Calu3 (cell line): ENCODE results near the gene SKOR2. TPM values are rescaled to one million over a fixed set of nuclear protein-coding genes. Genes with fewer than 3 reads are reported as not detected.
"Not testable (repeated sequence)": the region's sequence is repeated elsewhere in the genome, so short reads cannot be mapped to it uniquely, and the experiment has no call there.

Source experiments
- BruUV-seq: library from RNA; stranded (reverse); fragments of 400-500 nt; replicated peaks from 2 replicates; lab custom pipeline; 2021; lab: Mats Ljungman, UMichigan
- CTCF ChIA-PET: fragments of 300-600 bp; sonication (Branson Sonifier 250); formaldehyde crosslinking; loops from one replicate; lab custom pipeline; 2022; ENCODE audit warnings: antibody characterized with exemption; lab: Charles Lee
- DNase-seq: peaks from one replicate; pipeline ENCODE4 v3.0.0; 2022
- H3K27ac Mint-ChIP-seq: one replicate; pipeline ENCODE4 v1.8.0; 2022; ENCODE audit warnings: mixed read lengths; ENCODE audit not compliant: unreplicated experiment
- H3K27me3 Mint-ChIP-seq: one replicate; pipeline ENCODE4 v1.8.0; 2022; ENCODE audit warnings: mixed read lengths; ENCODE audit not compliant: unreplicated experiment
- H3K36me3 Mint-ChIP-seq: one replicate; pipeline ENCODE4 v1.8.0; 2022; ENCODE audit warnings: mild to moderate bottlenecking, moderate library complexity, mixed read lengths; ENCODE audit not compliant: insufficient read depth, unreplicated experiment
- H3K4me1 Mint-ChIP-seq: one replicate; pipeline ENCODE4 v1.8.0; 2022; ENCODE audit warnings: mild to moderate bottlenecking, low read depth, mixed read lengths; ENCODE audit not compliant: unreplicated experiment
- H3K4me3 Mint-ChIP-seq: one replicate; pipeline ENCODE4 v1.8.0; 2022; ENCODE audit warnings: mild to moderate bottlenecking, low read depth, moderate library complexity, mixed read lengths; ENCODE audit not compliant: unreplicated experiment
- H3K9me3 Mint-ChIP-seq: one replicate; pipeline ENCODE4 v1.8.0; 2022; ENCODE audit warnings: low read depth, mixed read lengths; ENCODE audit not compliant: unreplicated experiment
- intact Hi-C: fragments of 100-400 bp; cut with micrococcal nuclease; formaldehyde crosslinking; loops from one replicate; pipeline ENCODE4 v1.10.0; 2022; ENCODE audit not compliant: unreplicated experiment
- total RNA-seq: library from RNA; stranded (reverse); gene quantifications from 2 replicates; pipeline ENCODE4 v1.2.3, GENCODE V29; 2022
- TF ChIP-seq, protein P1 (sequence below): fragments of 200-600 bp; IDR thresholded peaks from one replicate; pipeline ENCODE4 v1.8.0; 2022; ENCODE audit warnings: antibody characterized with exemption; ENCODE audit not compliant: unreplicated experiment

The SKOR2 gene
- total RNA-seq, 1 experiment from 2014 or later = not detected

DNA sequence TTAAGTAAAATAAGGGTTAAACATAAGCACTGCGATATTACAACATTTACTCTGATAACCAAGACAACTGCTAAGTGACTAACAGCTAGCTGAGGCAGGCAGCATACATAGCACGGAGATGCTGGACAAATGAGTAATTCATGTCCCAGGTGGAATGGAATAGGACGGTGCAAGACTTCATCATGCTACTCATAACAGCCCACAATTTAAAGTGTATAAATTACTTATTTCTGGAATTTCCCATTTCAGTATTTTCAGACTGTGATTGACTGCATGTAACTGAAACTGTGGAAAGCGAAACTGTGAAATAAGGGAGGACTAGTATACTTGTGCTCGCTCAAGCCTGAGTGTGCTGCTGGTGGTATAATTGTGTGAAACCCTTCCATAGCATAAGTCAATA lies 88.2 kb downstream of the SKOR2 start:
- H3K36me3 Mint-ChIP-seq = no peaks in the 10 kb centered on the region
- TF ChIP-seq, protein P1, sequence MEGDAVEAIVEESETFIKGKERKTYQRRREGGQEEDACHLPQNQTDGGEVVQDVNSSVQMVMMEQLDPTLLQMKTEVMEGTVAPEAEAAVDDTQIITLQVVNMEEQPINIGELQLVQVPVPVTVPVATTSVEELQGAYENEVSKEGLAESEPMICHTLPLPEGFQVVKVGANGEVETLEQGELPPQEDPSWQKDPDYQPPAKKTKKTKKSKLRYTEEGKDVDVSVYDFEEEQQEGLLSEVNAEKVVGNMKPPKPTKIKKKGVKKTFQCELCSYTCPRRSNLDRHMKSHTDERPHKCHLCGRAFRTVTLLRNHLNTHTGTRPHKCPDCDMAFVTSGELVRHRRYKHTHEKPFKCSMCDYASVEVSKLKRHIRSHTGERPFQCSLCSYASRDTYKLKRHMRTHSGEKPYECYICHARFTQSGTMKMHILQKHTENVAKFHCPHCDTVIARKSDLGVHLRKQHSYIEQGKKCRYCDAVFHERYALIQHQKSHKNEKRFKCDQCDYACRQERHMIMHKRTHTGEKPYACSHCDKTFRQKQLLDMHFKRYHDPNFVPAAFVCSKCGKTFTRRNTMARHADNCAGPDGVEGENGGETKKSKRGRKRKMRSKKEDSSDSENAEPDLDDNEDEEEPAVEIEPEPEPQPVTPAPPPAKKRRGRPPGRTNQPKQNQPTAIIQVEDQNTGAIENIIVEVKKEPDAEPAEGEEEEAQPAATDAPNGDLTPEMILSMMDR = no peak
- peaks cover 17% of the 10 kb centered on the region for H3K4me1 Mint-ChIP-seq
- intact Hi-C loops = no loop called here
- no TSS peak for BruUV-seq
- H3K27ac Mint-ChIP-seq = no peak overlapping the region
- CTCF ChIA-PET = no interaction called here
- H3K27me3 Mint-ChIP-seq = no peaks in the 10 kb centered on the region
- no peak overlapping the region for H3K4me3 Mint-ChIP-seq
- DNase-seq = no peak
- no peaks in the 10 kb centered on the region for H3K9me3 Mint-ChIP-seq

GRCh38 chr18:47160256-47160655 lies 91.2 kb downstream of the SKOR2 start:
- Mint-ChIP-seq H3K4me3 (no peak overlapping the region), H3K9me3 (no peaks in the 10 kb centered on the region), H3K4me1 (peaks cover 7% of the 10 kb centered on the region), H3K27me3 (no peaks in the 10 kb centered on the region), H3K36me3 (no peaks in the 10 kb centered on the region), H3K27ac (no peak overlapping the region)
- TF ChIP-seq, protein P1 = no peak
- BruUV-seq = no TSS peak
- intact Hi-C loops = no loop called here
- no peak for DNase-seq
- CTCF ChIA-PET = no interaction called here

GRCh38 chr18:47158404-47158803 lies 93.1 kb downstream of the SKOR2 start:
- intact Hi-C loops, H3K4me3 Mint-ChIP-seq, CTCF ChIA-PET, H3K9me3 Mint-ChIP-seq, H3K27me3 Mint-ChIP-seq, DNase-seq, BruUV-seq, H3K27ac Mint-ChIP-seq, H3K36me3 Mint-ChIP-seq, H3K4me1 Mint-ChIP-seq: not testable (repeated sequence)

Other genes with a start within 250 kb of the SKOR2 start
- gene ELOA2, start 216.0 kb downstream of the SKOR2 start, total RNA-seq = not detected in 2 replicates
- 30.1 and 31.6 TPM in 2 replicates for gene HDHD2, start 101.2 kb downstream of the SKOR2 start, total RNA-seq
- gene IER3IP1, start 75.3 kb downstream of the SKOR2 start, total RNA-seq = 18.1 and 20.4 TPM in 2 replicates